Heart left ventricle (tissue), 16 donors: ENCODE results near the gene CMC2. TPM values are rescaled to one million over a fixed set of nuclear protein-coding genes. Genes with fewer than 3 reads are reported as not detected.

ENCODE experiments used
- ATAC-seq, 4 donors: fragments of 200-7000 bp; cut with Tn5 transposase; one replicate each; pipeline ENCODE4 v1.9.1; 2020 to 2022; ENCODE audit warnings: moderate library complexity in 4 of 4, mild to moderate bottlenecking in 3 of 4, moderate number of reproducible peaks in 1 of 4
- DNase-seq, 5 donors: peaks; one replicate each; pipeline ENCODE4 v3.0.0-alpha.2; 2020
- H3K27ac ChIP-seq, 12 donors: fragments of 200-600 bp; sonication (generic) in 4 of 12; one replicate each; pipeline versions ENCODE4 v1.5.0 to v1.8.0; 2016 to 2022; ENCODE audit warnings: mild to moderate bottlenecking in 2 of 12
- H3K27me3 ChIP-seq, 9 donors: fragments of 200-600 bp; sonication (generic) in 2 of 9; one replicate each; pipeline versions ENCODE4 v1.5.1 to v1.8.0; 2016 to 2022; ENCODE audit warnings: mild to moderate bottlenecking in 3 of 9
- H3K36me3 ChIP-seq, 9 donors: fragments of 200-600 bp; sonication (generic) in 2 of 9; one replicate each; pipeline versions ENCODE4 v1.5.0 to v1.8.0; 2018 to 2022; ENCODE audit warnings: mild to moderate bottlenecking in 2 of 9
- H3K4me1 ChIP-seq, 12 donors: fragments of 200-600 bp; sonication (generic) in 4 of 12; one replicate each; pipeline versions ENCODE4 v1.5.0 to v1.8.0; 2016 to 2022; ENCODE audit warnings: mild to moderate bottlenecking in 3 of 12
- H3K4me3 ChIP-seq, 12 donors: fragments of 200-600 bp; sonication (generic) in 4 of 12; one replicate each; pipeline versions ENCODE4 v1.5.0 to v1.8.0; 2017 to 2022; ENCODE audit warnings: mild to moderate bottlenecking in 9 of 12, moderate library complexity in 4 of 12
- H3K9me3 ChIP-seq, 12 donors: fragments of 200-600 bp; sonication (generic) in 4 of 12; one replicate each; pipeline versions ENCODE4 v1.5.0 to v1.8.0; 2016 to 2022; ENCODE audit warnings: mild to moderate bottlenecking in 1 of 12
- POLR2A ChIP-seq, 2 donors: fragments of 450-650 bp; IDR thresholded peaks; one replicate each; pipeline ENCODE4 v1.6.1; 2017; ENCODE audit warnings: antibody characterized with exemption in 2 of 2, mild to moderate bottlenecking in 2 of 2, moderate library complexity in 2 of 2
- WGBS, 4 donors: extraction: QIAGEN DNeasy Blood & Tissue Kit in 2 of 4; methylation state at CpG; one replicate each; pipeline versions ENCODE4 v1.1.5 to v1.1.7; 2013 to 2018; 5-methylcytosine and 5-hydroxymethylcytosine counted together
- intact Hi-C, 10 donors: fragments of 100-400 bp; cut with DNase I; formaldehyde crosslinking; loops; one replicate each; pipeline versions ENCODE4 v1.11.1 to v1.14.2; 2022
- polyA plus RNA-seq, 2 donors: library from polyadenylated mRNA; stranded (reverse); fragments of 200-250 nt; gene quantifications; one replicate each; pipeline ENCODE4 v1.2.3, GENCODE V29; 2013
- total RNA-seq, 9 donors: library from RNA; depleted of rRNA in 2 of 9; stranded (reverse); fragments of >200 nt in 2 of 9; fragmentation: NEBNext Ultra II Directional in 3 of 9; extraction: Animal tissue kit (Norgen Biotek cat#: 25700) in 3 of 9; gene quantifications; one replicate each; pipeline versions ENCODE4 v1.1.0 to v1.2.4, GENCODE V29; 2016 to 2023
- TF ChIP-seq, protein P1 (sequence below), 12 donors: fragments of 200-600 bp; sonication (generic) in 4 of 12; IDR thresholded peaks; one replicate each; pipeline versions ENCODE4 v1.5.0 to v1.8.0; 2018 to 2022; ENCODE audit warnings: antibody characterized with exemption in 12 of 12, mild to moderate bottlenecking in 5 of 12
- donor health status: ischemic (EF 13 %, LVEDD 7.1; RV severe dilation, severe dysfunction).
- donor health status: healthy with polysubstance abuse.
- donor health status: DM: no; HTN: yes; CAD: no.
- donor health status: DM: no; HTN: no; CAD: no.
- donor health status: ischemic (EF 25% LVEDD 6.9; RV normal size, moderate dysfunction).
- donor health status: ischemic (EF 25% LVEDD 5.7; RV mildly dilated, moderate dysfunction).
- donor health status: healthy.
- donor health status: DM: yes; HTN: yes; CAD: no.
- donor health status: ischemic (EF 35%, LVEDD 5.7; RV mildly dilated, moderate dysfunction).
- donor health status: nonischemic (EF 11% LVEDD 7.7; RV severe dilation, severe dysfunction).
- donor health status: DM: yes; HTN: yes; CAD: no.
- donor health status: PGD.
- donor health status: ischemic (EF 29% LVEDD 5.4; RV normal size, mild dysfunction).
- donor health status: nonischemic (EF 23%, LVEDD 6.1; RV moderate dilation, normal function).

CMC2 gene
- total and polyA plus RNA-seq, 11 donors = 89.0 to 377 (median 134) TPM

DNA sequence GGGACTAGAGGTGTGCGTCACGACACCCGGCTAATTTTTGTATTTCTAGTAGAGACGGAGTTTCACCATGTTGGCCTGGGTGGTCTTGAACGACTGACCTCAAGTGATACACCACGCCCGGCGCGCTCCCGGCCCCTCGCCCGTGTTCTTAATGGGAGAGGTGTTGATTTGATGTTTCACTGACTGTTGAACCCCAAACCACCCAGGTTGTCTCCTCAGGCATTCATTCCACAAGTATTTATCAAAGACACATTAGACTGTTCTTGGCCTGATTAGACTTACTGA, 1.8 kb upstream of the CMC2 start:
- 95 to 96% (median 96%) methylated on average over 12 of the region's 12 CpGs for WGBS, 4 donors
- intact Hi-C loops = loop anchor here in 4 of 10 donors (2.0 to 10.0 kb wide), 5 partner anchors 26 to 726 kb away; partner anchors contain the start of genes ATMIN (in 1 of the 4) and C16orf46 (in 1 of the 4)
- Histone ChIP-seq H3K36me3 (peaks cover 0 to 16% (median 6%) of the 10 kb centered on the region in 9 donors), H3K9me3 (no peaks in the 10 kb centered on the region), H3K4me1 (peaks cover 0 to 34% (median 17%) of the 10 kb centered on the region in 12 donors), H3K27me3 (no peaks in the 10 kb centered on the region), H3K4me3 (peak overlapping the region in 4 of 12 donors; percentile 91 to 100 (median 97)), H3K27ac (peak overlapping the region in 1 of 12 donors; percentile 100)
- TF ChIP-seq, protein P1, sequence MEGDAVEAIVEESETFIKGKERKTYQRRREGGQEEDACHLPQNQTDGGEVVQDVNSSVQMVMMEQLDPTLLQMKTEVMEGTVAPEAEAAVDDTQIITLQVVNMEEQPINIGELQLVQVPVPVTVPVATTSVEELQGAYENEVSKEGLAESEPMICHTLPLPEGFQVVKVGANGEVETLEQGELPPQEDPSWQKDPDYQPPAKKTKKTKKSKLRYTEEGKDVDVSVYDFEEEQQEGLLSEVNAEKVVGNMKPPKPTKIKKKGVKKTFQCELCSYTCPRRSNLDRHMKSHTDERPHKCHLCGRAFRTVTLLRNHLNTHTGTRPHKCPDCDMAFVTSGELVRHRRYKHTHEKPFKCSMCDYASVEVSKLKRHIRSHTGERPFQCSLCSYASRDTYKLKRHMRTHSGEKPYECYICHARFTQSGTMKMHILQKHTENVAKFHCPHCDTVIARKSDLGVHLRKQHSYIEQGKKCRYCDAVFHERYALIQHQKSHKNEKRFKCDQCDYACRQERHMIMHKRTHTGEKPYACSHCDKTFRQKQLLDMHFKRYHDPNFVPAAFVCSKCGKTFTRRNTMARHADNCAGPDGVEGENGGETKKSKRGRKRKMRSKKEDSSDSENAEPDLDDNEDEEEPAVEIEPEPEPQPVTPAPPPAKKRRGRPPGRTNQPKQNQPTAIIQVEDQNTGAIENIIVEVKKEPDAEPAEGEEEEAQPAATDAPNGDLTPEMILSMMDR (IDR thresholded peaks at IDR 0.05) = no peak
- TF ChIP-seq POLR2A (IDR thresholded peaks at IDR 0.05) = no peak
- DNase-seq = no peak
- no peak for ATAC-seq

DNA sequence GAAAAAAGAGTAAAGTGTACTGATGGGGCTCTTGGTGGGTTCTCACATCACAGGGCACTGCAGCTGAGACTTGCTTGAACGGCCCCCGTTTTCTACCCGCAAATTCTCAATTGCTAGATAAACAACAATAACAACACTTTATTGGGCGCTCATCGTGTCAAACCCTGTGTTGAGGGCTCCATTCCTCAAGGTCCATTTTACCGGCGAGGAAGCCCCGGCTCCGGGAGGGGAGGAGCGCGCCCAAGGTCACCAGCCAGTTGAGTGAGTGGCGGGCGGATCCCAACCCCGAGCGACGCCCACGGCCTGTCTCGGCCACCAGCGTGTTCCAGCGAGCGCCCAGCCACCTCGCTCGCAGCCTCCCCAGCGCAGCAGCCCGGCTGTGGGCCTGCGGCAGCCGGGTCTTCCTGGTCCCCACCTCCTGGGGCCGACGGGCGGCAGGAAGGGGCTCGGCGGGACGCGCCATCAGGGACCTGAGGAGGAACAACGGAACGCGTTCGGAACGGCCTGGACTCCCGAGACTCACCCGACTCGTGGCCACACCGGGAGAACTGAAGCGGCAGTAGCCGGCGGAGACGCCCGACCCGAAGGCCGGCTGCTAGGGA, 373 bp downstream of the CMC2 start:
- peak; percentile 29 to 73 (median 56) for ATAC-seq
- intact Hi-C loops = loop anchor here in 5 of 10 donors (2.0 to 10.0 kb wide), 5 partner anchors 70 to 728 kb away; partner anchors contain the start of gene C16orf46 (in 1 of the 5)
- 0 to 1% (median 0%) methylated on average over 32 to 50 of the region's 50 CpGs for WGBS, 4 donors

DNA sequence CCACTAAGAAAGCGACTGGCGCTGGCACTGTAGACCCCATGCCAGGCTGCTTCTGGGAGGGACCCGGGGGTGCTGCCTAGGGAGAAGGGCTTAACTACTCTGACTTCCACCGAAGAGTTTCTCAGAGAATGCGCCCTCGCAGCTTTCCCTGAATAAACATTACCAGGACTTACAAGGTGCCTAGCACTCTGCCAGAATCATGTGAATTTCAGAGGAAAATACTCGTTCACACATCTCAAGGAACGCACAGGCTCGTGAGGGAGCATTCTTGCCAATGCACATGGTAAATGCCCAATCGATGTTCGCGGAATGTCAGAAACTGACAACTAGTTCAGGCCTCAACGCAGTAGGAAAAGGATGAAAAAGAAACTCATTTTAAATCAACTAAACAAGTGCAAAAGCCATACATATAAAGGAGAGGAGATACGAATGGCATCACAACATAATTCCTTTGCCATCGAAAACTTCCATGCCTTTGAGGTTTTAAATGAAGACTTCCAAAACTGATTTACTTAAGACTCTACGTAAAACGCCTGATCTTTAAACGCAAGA, 999 bp downstream of the CMC2 start:
- 16 to 22% (median 17%) methylated on average over 17 to 18 of the region's 18 CpGs for WGBS, 4 donors
- H3K27ac ChIP-seq = peak overlapping the region in 11 of 12 donors; percentile 95 to 100 (median 99)
- peak overlapping the region; percentile 65 to 100 (median 94) for H3K4me3 ChIP-seq
- no peaks in the 10 kb centered on the region for H3K9me3 ChIP-seq
- ATAC-seq = no peak
- intact Hi-C loops = loop anchor here in 5 of 10 donors (2.0 to 10.0 kb wide), 5 partner anchors 71 to 729 kb away; partner anchors contain the start of gene C16orf46 (in 1 of the 5)
- DNase-seq = peak in 1 of 5 donors; percentile 13
- TF ChIP-seq POLR2A (IDR thresholded peaks at IDR 0.05) = no peak
- TF ChIP-seq, protein P1 (IDR thresholded peaks at IDR 0.05) = no peak
- no peaks in the 10 kb centered on the region for H3K27me3 ChIP-seq
- H3K36me3 ChIP-seq = no peaks in the 10 kb centered on the region
- peaks cover 0 to 41% (median 21%) of the 10 kb centered on the region in 12 donors for H3K4me1 ChIP-seq

More for the DNA sequence above, 373 bp downstream of the CMC2 start:
- peak overlapping the region; percentile 65 to 100 (median 94) for H3K4me3 ChIP-seq
- no peaks in the 10 kb centered on the region for H3K27me3 ChIP-seq
- TF ChIP-seq POLR2A (IDR thresholded peaks at IDR 0.05) = no peak
- TF ChIP-seq, protein P1 (IDR thresholded peaks at IDR 0.05) = no peak
- H3K27ac ChIP-seq = peak overlapping the region; percentile 90 to 100 (median 99)
- H3K4me1 ChIP-seq = peaks cover 0 to 41% (median 21%) of the 10 kb centered on the region in 12 donors
- no peaks in the 10 kb centered on the region for H3K36me3 ChIP-seq
- peak; percentile 79 to 90 (median 88) for DNase-seq
- H3K9me3 ChIP-seq = no peaks in the 10 kb centered on the region
